ENCODE results near the gene NOL12. TPM values are rescaled to one million over a fixed set of nuclear protein-coding genes. Genes with fewer than 3 reads are reported as not detected.

The NOL12 gene
- 10 to 100 TPM; 50.5 to 54.6 TPM for total RNA-seq

- POLR2A ChIA-PET = interaction anchor here (0.5 to 1.3 kb wide), 5 partner anchors 25 to 95 kb away, joined by 3 to 6 read pairs (median 4); partner anchors contain the start of gene GGA1
- CTCF ChIA-PET = interaction anchor here (1.0 to 21.6 kb wide), 6 partner anchors 9 to 80 kb away, joined by 3 to 239 read pairs (median 4); partner anchors contain the start of genes LGALS1 and SH3BP1
Observed at GRCh38 chr22:37686002-37686982, at the start of gene NOL12. NOL12 (plus strand) TSS chr22:37686343; CDS start chr22:37686393, 50 bp downstream.

- CTCF ChIA-PET = interaction anchor here (0.9 to 13.4 kb wide), 5 partner anchors 9 to 181 kb away, joined by 3 to 239 read pairs (median 61); partner anchors contain the start of genes GGA1, LGALS1 and NOL12
Observed at GRCh38 chr22:37636949-37637273, 49.2 kb upstream of the NOL12 start.

GRCh38 chr22:37638391-37639069 lies 47.6 kb upstream of the NOL12 start:
- POLR2A ChIA-PET = interaction anchor here (1.8 kb wide), 1 partner anchor 11 kb away, joined by 6 read pairs; no protein-coding TSS in a partner anchor
- CTCF ChIA-PET = interaction anchor here (1.0 to 13.4 kb wide), 4 partner anchors 11 to 42 kb away, joined by 3 to 239 read pairs (median 134); partner anchors contain the start of genes GGA1, LGALS1 and NOL12

More at GRCh38 chr22:37636949-37637273, 49.2 kb upstream of the NOL12 start:
- POLR2A ChIA-PET = interaction anchor here (1.2 to 1.8 kb wide), 2 partner anchors 9 to 21 kb away, joined by 3 to 6 read pairs; partner anchors contain the start of gene PDXP

- CTCF ChIA-PET = interaction anchor here (1.0 to 13.4 kb wide), 5 partner anchors 11 to 41 kb away, joined by 3 to 239 read pairs (median 61); partner anchors contain the start of genes GGA1, LGALS1, NOL12 and PDXP
- POLR2A ChIA-PET = interaction anchor here (1.7 kb wide), 1 partner anchor 12 kb away, joined by 4 read pairs; no protein-coding TSS in a partner anchor
Observed at GRCh38 chr22:37639070-37639760, 46.9 kb upstream of the NOL12 start, which contains the start of gene SH3BP1. SH3BP1 (plus strand) TSS chr22:37639669; CDS start chr22:37639788, 119 bp downstream.

- POLR2A ChIA-PET = interaction anchor here (0.7 to 1.7 kb wide), 3 partner anchors 12 to 46 kb away, joined by 4 read pairs; partner anchors contain the start of gene NOL12
- CTCF ChIA-PET = interaction anchor here (1.0 to 13.4 kb wide), 5 partner anchors 12 to 40 kb away, joined by 3 to 239 read pairs (median 61); partner anchors contain the start of genes GGA1, LGALS1, NOL12 and PDXP
Observed at GRCh38 chr22:37639771-37640590, 46.2 kb upstream of the NOL12 start.

- POLR2A ChIA-PET = interaction anchor here (0.7 to 3.5 kb wide), 5 partner anchors 9 to 45 kb away, joined by 4 to 17 read pairs (median 4); partner anchors contain the start of gene NOL12
- CTCF ChIA-PET = interaction anchor here (1.5 to 13.4 kb wide), 6 partner anchors 13 to 39 kb away, joined by 5 to 239 read pairs (median 48); partner anchors contain the start of genes GGA1, LGALS1, NOL12 and PDXP
Observed at GRCh38 chr22:37640591-37641560, 45.3 kb upstream of the NOL12 start.

GRCh38 chr22:37641561-37641949 lies 44.6 kb upstream of the NOL12 start:
- POLR2A ChIA-PET = interaction anchor here (0.8 to 3.5 kb wide), 4 partner anchors 9 to 38 kb away, joined by 3 to 17 read pairs (median 8); no protein-coding TSS in a partner anchor
- CTCF ChIA-PET = interaction anchor here (2.3 to 13.4 kb wide), 6 partner anchors 14 to 49 kb away, joined by 6 to 239 read pairs (median 48); partner anchors contain the start of genes GGA1, LGALS1 and NOL12

- POLR2A ChIA-PET = interaction anchor here (0.8 to 3.5 kb wide), 12 partner anchors 8 to 38 kb away, joined by 3 to 17 read pairs (median 6); partner anchors contain the start of genes LGALS1 and PDXP
- CTCF ChIA-PET = interaction anchor here (1.0 to 13.4 kb wide), 17 partner anchors 10 to 159 kb away, joined by 3 to 239 read pairs (median 7); partner anchors contain the start of genes GGA1, LGALS1, NOL12 and PDXP
Observed at GRCh38 chr22:37643225-37643847, 42.8 kb upstream of the NOL12 start.

GRCh38 chr22:37647317-37647716 lies 38.8 kb upstream of the NOL12 start:
- CTCF ChIA-PET = no interaction called here
- POLR2A ChIA-PET = no interaction called here

- ChIA-PET POLR2A (interaction anchor here (0.6 kb wide), 1 partner anchor 16 kb away, joined by 4 read pairs; no protein-coding TSS in a partner anchor), CTCF (interaction anchor here (1.3 to 1.6 kb wide), 2 partner anchors 23 to 34 kb away, joined by 3 to 4 read pairs; no protein-coding TSS in a partner anchor)
Observed at GRCh38 chr22:37647928-37648327, 38.2 kb upstream of the NOL12 start.

- ChIA-PET POLR2A (interaction anchor here (0.5 to 1.5 kb wide), 2 partner anchors 8 to 54 kb away, joined by 7 read pairs; no protein-coding TSS in a partner anchor), CTCF (no interaction called here)
Observed at GRCh38 chr22:37650463-37651136, 35.5 kb upstream of the NOL12 start.

- ChIA-PET POLR2A (interaction anchor here (3.1 kb wide), 1 partner anchor 12 kb away, joined by 17 read pairs; no protein-coding TSS in a partner anchor), CTCF (interaction anchor here (0.9 to 1.1 kb wide), 2 partner anchors 12 to 31 kb away, joined by 4 to 6 read pairs; no protein-coding TSS in a partner anchor)
Observed at GRCh38 chr22:37654563-37655251, 31.4 kb upstream of the NOL12 start.

- CTCF ChIA-PET = interaction anchor here (0.9 to 1.1 kb wide), 2 partner anchors 12 to 31 kb away, joined by 4 to 6 read pairs; no protein-coding TSS in a partner anchor
- POLR2A ChIA-PET = interaction anchor here (3.1 kb wide), 1 partner anchor 13 kb away, joined by 17 read pairs; no protein-coding TSS in a partner anchor
Observed at GRCh38 chr22:37655252-37655563, 30.9 kb upstream of the NOL12 start.

GRCh38 chr22:37656583-37656982 lies 29.6 kb upstream of the NOL12 start:
- ChIA-PET CTCF (interaction anchor here (4.8 kb wide), 1 partner anchor 12 kb away, joined by 36 read pairs; no protein-coding TSS in a partner anchor), POLR2A (interaction anchor here (0.6 to 4.2 kb wide), 3 partner anchors 14 to 203 kb away, joined by 4 to 23 read pairs (median 17); partner anchors contain the start of gene LGALS1)

Measured in activated CD8-positive, alpha-beta memory T cell treated with anti-CD3 and anti-CD28 coated beads for 36 hours (primary cell).